HG03442 (cell line): ENCODE data around the gene ASCC1.
"Not testable (repeated sequence)": the region's sequence is repeated elsewhere in the genome, so short reads cannot be mapped to it uniquely, and the experiment has no call there.

Source experiments
- ATAC-seq: cut with Tn5 transposase; IDR thresholded peaks from one replicate; pipeline ENCODE4 v1.9.1; 2021; ENCODE audit warnings: mild to moderate bottlenecking, moderate library complexity; ENCODE audit not compliant: unreplicated experiment

Gene ASCC1

GRCh38 chr10:72223743-72224101, 7.6 kb upstream of the ASCC1 start:
- ATAC-seq: no peak

GRCh38 chr10:72221278-72221677, 5.2 kb upstream of the ASCC1 start:
- no peak for ATAC-seq

GRCh38 chr10:72220637-72221036, 4.6 kb upstream of the ASCC1 start:
- ATAC-seq: no peak

GRCh38 chr10:72219235-72219814, 3.2 kb upstream of the ASCC1 start:
- no peak for ATAC-seq

GRCh38 chr10:72218726-72219125, 2.6 kb upstream of the ASCC1 start:
- ATAC-seq: no peak

GRCh38 chr10:72218325-72218724, 2.2 kb upstream of the ASCC1 start:
- no peak for ATAC-seq

GRCh38 chr10:72211832-72212231, 4.2 kb downstream of the ASCC1 start:
- not testable (repeated sequence) for ATAC-seq

GRCh38 chr10:72211381-72211780, 4.7 kb downstream of the ASCC1 start:
- ATAC-seq: not testable (repeated sequence)

GRCh38 chr10:72208526-72208925, 7.5 kb downstream of the ASCC1 start:
- ATAC-seq: not testable (repeated sequence)

- no peak for ATAC-seq
Observed at GRCh38 chr10:72206511-72207229, 9.4 kb downstream of the ASCC1 start.

- no peak for ATAC-seq
Observed at GRCh38 chr10:72204724-72205123, 11.4 kb downstream of the ASCC1 start.

- no peak for ATAC-seq
Observed at GRCh38 chr10:72204296-72204695, 11.8 kb downstream of the ASCC1 start.

- no peak for ATAC-seq
Observed at GRCh38 chr10:72201293-72201692, 14.8 kb downstream of the ASCC1 start.

- no peak for ATAC-seq
Observed at GRCh38 chr10:72200883-72201282, 15.2 kb downstream of the ASCC1 start.

- no peak for ATAC-seq
Observed at GRCh38 chr10:72194949-72195348, 21.1 kb downstream of the ASCC1 start.

GRCh38 chr10:72186982-72187330, 29.1 kb downstream of the ASCC1 start:
- ATAC-seq: no peak

- no peak for ATAC-seq
Observed at GRCh38 chr10:72186258-72186981, 29.7 kb downstream of the ASCC1 start.

- no peak for ATAC-seq
Observed at GRCh38 chr10:72184156-72184555, 31.9 kb downstream of the ASCC1 start.

- ATAC-seq: no peak
Observed at GRCh38 chr10:72177454-72177853, 38.6 kb downstream of the ASCC1 start.

GRCh38 chr10:72176701-72177100, 39.4 kb downstream of the ASCC1 start:
- no peak for ATAC-seq

GRCh38 chr10:72175149-72175548, 40.9 kb downstream of the ASCC1 start:
- no peak for ATAC-seq

GRCh38 chr10:72174297-72174662, 41.8 kb downstream of the ASCC1 start:
- ATAC-seq: no peak
